Coronary artery (tissue), 2 donors: Measurements from ENCODE around the gene BCL11A.

Experiments used
- DNase-seq: peaks from one replicate; pipeline ENCODE4 v3.0.0-alpha.2; 2017; ENCODE audit warnings: low spot score
- H3K27ac ChIP-seq, 2 donors: fragments of 200-600 bp; sonication (generic); one replicate each; pipeline ENCODE4 v1.5.1; 2016 to 2019
- H3K4me3 ChIP-seq: fragments of 200-600 bp; sonication (generic); 2 replicates; pipeline ENCODE4 v1.5.1; 2016; ENCODE audit warnings: mild to moderate bottlenecking, moderate library complexity
- CTCF ChIP-seq: fragments of 200-600 bp; sonication (generic); IDR thresholded peaks from one replicate; pipeline ENCODE4 v1.5.1; 2019; ENCODE audit warnings: antibody characterized with exemption

Gene BCL11A

GRCh38 chr2:60416221-60417008, 137.0 kb downstream of the BCL11A start:
- DNase-seq, result no peak
- no peak overlapping the region for H3K27ac ChIP-seq
- TF ChIP-seq CTCF, result no peak
- no peak overlapping the region for H3K4me3 ChIP-seq

GRCh38 chr2:60415814-60416213, 137.6 kb downstream of the BCL11A start:
- no peak for DNase-seq
- H3K4me3 ChIP-seq, result no peak overlapping the region
- no peak overlapping the region for H3K27ac ChIP-seq
- TF ChIP-seq CTCF, result no peak

GRCh38 chr2:60414495-60415138, 138.8 kb downstream of the BCL11A start:
- no peak for DNase-seq
- Histone ChIP-seq H3K4me3 (no peak overlapping the region), H3K27ac (no peak overlapping the region)
- TF ChIP-seq CTCF, result no peak

GRCh38 chr2:60413814-60414168, 139.7 kb downstream of the BCL11A start:
- TF ChIP-seq CTCF, result no peak
- no peak for DNase-seq
- no peak overlapping the region for H3K4me3 ChIP-seq
- no peak overlapping the region for H3K27ac ChIP-seq

- no peak overlapping the region for H3K4me3 ChIP-seq
- TF ChIP-seq CTCF, result no peak
- no peak overlapping the region for H3K27ac ChIP-seq
- DNase-seq, result no peak
These were observed 140.2 kb downstream of the BCL11A start for GRCh38 chr2:60413069-60413813.

- no peak for DNase-seq
- Histone ChIP-seq H3K4me3 (no peak overlapping the region), H3K27ac (no peak overlapping the region)
- TF ChIP-seq CTCF, result no peak
These were observed 140.8 kb downstream of the BCL11A start for GRCh38 chr2:60412620-60413019.
